Colonic mucosa (tissue), 4 donors: Measurements from ENCODE around the gene HSPA9. TPM values are rescaled to one million over a fixed set of nuclear protein-coding genes. Genes with fewer than 3 reads are reported as not detected.

ENCODE experiments used
- DNase-seq: peaks from one replicate; pipeline ENCODE4 v3.0.0-alpha.2; 2020
- H3K27ac ChIP-seq: fragments of 200-600 bp; one replicate; pipeline ENCODE4 v1.8.0; 2021
- H3K27me3 ChIP-seq: fragments of 200-600 bp; one replicate; pipeline ENCODE4 v1.8.0; 2021
- H3K36me3 ChIP-seq: fragments of 200-600 bp; one replicate; pipeline ENCODE4 v1.8.0; 2021
- H3K4me1 ChIP-seq: fragments of 200-600 bp; one replicate; pipeline ENCODE4 v1.8.0; 2021; ENCODE audit warnings: mild to moderate bottlenecking
- H3K4me3 ChIP-seq: fragments of 200-600 bp; one replicate; pipeline ENCODE4 v1.8.0; 2021
- H3K9ac ChIP-seq, 2 donors: one replicate each; pipeline ENCODE4 v1.7.0; 2013; ENCODE audit warnings: control low read depth in 2 of 2, low read depth in 2 of 2, low read length in 2 of 2
- H3K9me3 ChIP-seq: fragments of 200-600 bp; one replicate; pipeline ENCODE4 v1.8.0; 2021
- intact Hi-C: fragments of 100-400 bp; cut with DNase I; formaldehyde crosslinking; loops from one replicate; pipeline ENCODE4 v1.14.1; 2022
- total RNA-seq, 2 donors: library from RNA; stranded (reverse); fragmentation: NEBNext Ultra II Directional in 1 of 2; extraction: Animal tissue kit (Norgen Biotek cat#: 25700) in 1 of 2; gene quantifications; one replicate each; pipeline ENCODE4 v1.2.1, GENCODE V29; 2021
- TF ChIP-seq, protein P1 (sequence below): fragments of 200-600 bp; IDR thresholded peaks from one replicate; pipeline ENCODE4 v1.8.0; 2022; ENCODE audit warnings: antibody characterized with exemption, mild to moderate bottlenecking
- donor health status: healthy.
- donor health status: DM: no; HTN: no; CAD: no.
- donor health status: DM: no; HTN: no; CAD: no.

HSPA9 gene
- total RNA-seq, 2 donors from 2014 or later, result 196 to 289 TPM

DNA sequence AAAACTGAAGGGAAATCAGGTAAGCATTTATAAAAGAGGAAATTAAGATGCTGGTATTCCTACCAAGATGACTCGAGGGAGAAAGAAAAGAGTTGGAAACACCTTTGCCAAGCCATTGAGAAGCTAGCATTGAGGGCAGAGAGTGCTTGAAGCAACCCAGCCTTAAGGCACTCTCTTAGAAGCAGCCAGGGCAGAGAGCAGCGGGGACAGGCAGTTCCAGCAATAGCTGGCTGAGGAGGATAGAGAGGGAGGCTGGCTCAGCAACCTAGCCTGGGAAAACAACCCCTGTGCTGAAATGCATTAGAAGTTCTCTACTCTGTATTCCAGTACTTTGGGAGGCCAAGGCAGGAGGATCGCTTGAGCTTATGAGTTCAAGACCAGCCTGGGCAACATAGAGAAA, 40.3 kb upstream of the HSPA9 start:
- no peak overlapping the region for H3K9ac ChIP-seq
- TF ChIP-seq, protein P1, sequence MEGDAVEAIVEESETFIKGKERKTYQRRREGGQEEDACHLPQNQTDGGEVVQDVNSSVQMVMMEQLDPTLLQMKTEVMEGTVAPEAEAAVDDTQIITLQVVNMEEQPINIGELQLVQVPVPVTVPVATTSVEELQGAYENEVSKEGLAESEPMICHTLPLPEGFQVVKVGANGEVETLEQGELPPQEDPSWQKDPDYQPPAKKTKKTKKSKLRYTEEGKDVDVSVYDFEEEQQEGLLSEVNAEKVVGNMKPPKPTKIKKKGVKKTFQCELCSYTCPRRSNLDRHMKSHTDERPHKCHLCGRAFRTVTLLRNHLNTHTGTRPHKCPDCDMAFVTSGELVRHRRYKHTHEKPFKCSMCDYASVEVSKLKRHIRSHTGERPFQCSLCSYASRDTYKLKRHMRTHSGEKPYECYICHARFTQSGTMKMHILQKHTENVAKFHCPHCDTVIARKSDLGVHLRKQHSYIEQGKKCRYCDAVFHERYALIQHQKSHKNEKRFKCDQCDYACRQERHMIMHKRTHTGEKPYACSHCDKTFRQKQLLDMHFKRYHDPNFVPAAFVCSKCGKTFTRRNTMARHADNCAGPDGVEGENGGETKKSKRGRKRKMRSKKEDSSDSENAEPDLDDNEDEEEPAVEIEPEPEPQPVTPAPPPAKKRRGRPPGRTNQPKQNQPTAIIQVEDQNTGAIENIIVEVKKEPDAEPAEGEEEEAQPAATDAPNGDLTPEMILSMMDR, result no peak
- no peaks in the 10 kb centered on the region for H3K27me3 ChIP-seq
- no peak for DNase-seq
- intact Hi-C loops, result no loop called here
- no peak overlapping the region for H3K27ac ChIP-seq
- H3K9me3 ChIP-seq, result no peaks in the 10 kb centered on the region
- no peaks in the 10 kb centered on the region for H3K4me1 ChIP-seq
- no peaks in the 10 kb centered on the region for H3K36me3 ChIP-seq
- no peak overlapping the region for H3K4me3 ChIP-seq

DNA sequence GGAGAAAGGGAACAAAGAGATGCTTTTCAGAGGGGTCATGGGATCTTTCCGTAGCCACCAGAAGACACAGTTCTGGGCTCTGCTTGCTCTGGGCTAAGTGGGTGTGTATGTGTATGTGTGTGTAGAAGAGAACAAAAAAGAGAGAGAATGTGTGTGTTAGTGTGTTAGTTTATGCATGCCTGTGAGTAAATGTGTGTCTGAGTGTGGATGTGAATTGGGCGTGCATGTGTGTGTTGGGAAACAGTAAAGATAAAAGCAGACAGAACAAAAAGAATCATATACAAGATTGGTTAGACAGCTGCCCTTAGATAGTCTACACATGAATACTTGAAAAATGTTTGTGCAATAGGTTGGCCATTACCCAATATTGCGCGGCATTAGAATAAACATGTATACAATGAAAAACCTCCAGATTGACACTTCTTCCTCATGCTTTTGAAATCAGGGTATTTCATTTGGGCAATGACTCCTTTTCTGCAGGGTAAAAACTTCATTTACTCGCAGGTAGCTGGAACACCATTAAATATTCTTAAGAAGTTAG, 36.5 kb upstream of the HSPA9 start:
- no peak for DNase-seq
- Histone ChIP-seq H3K27me3 (no peaks in the 10 kb centered on the region), H3K9me3 (no peaks in the 10 kb centered on the region), H3K36me3 (no peaks in the 10 kb centered on the region), H3K9ac (no peak overlapping the region), H3K4me3 (peak overlapping the region; percentile 7), H3K27ac (no peak overlapping the region), H3K4me1 (no peaks in the 10 kb centered on the region)
- TF ChIP-seq, protein P1, result no peak
- intact Hi-C loops, result no loop called here

DNA sequence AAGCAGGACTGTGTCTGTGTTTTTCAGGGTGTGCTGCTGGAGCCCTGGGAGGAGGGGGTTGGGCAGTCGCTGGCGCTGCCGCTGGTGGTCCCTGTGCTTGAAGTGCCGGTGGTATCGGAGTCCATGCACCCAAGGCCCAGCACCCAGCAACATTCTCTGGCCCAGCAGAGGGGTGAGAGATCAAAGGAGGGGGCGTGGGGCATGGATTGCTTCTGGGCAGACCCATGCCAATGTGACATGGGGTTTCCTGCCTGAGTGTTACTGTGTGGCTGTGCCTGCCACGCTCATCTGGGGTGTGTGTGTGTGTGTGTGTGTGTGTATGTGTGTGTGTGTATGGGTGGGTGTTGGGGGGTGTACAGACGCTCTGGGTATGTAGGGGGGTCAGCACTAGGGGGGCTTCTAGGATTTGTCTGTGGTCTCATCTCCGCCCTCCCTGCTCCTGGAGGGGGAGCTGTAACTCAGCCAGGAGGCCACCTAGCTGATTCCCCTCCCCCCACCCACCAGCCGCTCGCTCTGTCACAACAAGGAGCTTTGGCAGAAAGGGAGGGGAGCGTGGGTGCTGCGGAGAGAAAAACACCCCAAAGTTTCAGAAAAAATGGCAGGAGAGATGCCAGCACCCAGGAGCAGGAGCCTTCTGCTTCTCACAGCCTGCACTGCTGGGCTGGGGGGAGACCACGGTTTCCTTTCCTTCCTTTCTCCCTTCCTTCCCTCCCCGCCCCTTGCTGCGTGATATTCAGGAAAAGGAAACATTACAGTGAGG, 35.9 kb upstream of the HSPA9 start:
- Histone ChIP-seq H3K4me1 (no peaks in the 10 kb centered on the region), H3K9ac (no peak overlapping the region), H3K27me3 (no peaks in the 10 kb centered on the region), H3K4me3 (peak overlapping the region; percentile 7), H3K27ac (no peak overlapping the region), H3K9me3 (no peaks in the 10 kb centered on the region), H3K36me3 (no peaks in the 10 kb centered on the region)
- TF ChIP-seq, protein P1, result no peak
- intact Hi-C loops, result no loop called here
- DNase-seq, result no peak

DNA sequence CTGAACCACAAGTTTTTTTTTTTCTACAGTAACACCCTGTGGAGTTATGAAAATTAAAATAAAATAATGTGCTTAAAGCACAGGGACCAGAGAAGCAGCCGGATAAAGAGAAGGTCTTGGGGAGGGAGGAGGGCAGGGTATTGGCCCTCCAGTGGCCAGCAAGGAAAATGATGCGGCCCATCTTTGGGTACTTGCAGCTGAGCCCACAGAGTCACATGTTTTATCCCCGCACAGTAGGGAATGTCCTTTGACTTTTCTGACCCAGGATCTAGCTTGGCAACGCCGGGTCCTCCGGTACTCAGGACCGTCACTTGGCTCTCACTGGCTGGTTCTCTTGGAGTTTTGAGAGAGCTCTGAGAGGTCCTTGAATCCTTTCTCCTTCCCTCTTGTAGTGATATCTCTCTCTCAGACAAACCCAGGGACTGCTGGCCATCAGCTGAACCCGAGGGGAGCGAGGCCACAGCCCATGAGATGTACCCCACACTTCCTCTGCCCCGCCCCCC, 35.3 kb upstream of the HSPA9 start:
- no peak overlapping the region for H3K27ac ChIP-seq
- no peaks in the 10 kb centered on the region for H3K9me3 ChIP-seq
- no peaks in the 10 kb centered on the region for H3K36me3 ChIP-seq
- H3K4me3 ChIP-seq, result no peak overlapping the region
- DNase-seq, result no peak
- H3K4me1 ChIP-seq, result no peaks in the 10 kb centered on the region
- TF ChIP-seq, protein P1, result no peak
- intact Hi-C loops, result no loop called here
- no peak overlapping the region for H3K9ac ChIP-seq
- H3K27me3 ChIP-seq, result no peaks in the 10 kb centered on the region

GRCh38 chr5:138606378-138607064, 31.3 kb upstream of the HSPA9 start:
- Histone ChIP-seq H3K4me3 (no peak overlapping the region), H3K27ac (no peak overlapping the region), H3K27me3 (no peaks in the 10 kb centered on the region), H3K36me3 (no peaks in the 10 kb centered on the region), H3K9ac (no peak overlapping the region), H3K4me1 (no peaks in the 10 kb centered on the region), H3K9me3 (no peaks in the 10 kb centered on the region)
- no peak for DNase-seq
- TF ChIP-seq, protein P1, result no peak
- intact Hi-C loops, result loop anchor here (10.0 kb wide), 1 partner anchor 1122 kb away; no protein-coding TSS in a partner anchor
